GM18870 (cell line): ENCODE data around the gene KRT84.
"Not testable (repeated sequence)": the region's sequence is repeated elsewhere in the genome, so short reads cannot be mapped to it uniquely, and the experiment has no call there.

Source experiments
- ATAC-seq: cut with Tn5 transposase; IDR thresholded peaks from one replicate; pipeline ENCODE4 v1.9.1; 2021; ENCODE audit warnings: moderate library complexity; ENCODE audit not compliant: unreplicated experiment

Gene KRT84

DNA sequence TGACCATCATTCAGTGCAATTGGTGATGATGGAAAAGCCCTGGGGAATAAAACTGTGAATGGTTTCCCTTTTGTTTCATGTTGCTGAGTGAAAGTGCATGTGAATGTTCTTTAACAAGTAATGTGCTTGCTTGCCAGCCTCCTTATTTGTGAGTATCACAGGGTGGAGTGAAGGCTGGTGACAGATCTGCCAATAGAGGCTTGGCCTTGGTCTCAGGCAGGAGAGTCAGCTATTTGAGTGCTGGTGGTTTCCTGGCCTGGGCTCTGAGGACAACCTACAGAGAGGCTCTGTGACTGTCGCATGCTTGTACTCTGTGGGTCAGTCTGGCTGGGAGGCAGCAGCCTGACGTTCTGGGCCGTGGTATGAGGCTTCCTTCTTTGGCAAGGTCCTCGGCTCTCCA is 38.9 kb downstream of the KRT84 start:
- ATAC-seq: no peak

DNA sequence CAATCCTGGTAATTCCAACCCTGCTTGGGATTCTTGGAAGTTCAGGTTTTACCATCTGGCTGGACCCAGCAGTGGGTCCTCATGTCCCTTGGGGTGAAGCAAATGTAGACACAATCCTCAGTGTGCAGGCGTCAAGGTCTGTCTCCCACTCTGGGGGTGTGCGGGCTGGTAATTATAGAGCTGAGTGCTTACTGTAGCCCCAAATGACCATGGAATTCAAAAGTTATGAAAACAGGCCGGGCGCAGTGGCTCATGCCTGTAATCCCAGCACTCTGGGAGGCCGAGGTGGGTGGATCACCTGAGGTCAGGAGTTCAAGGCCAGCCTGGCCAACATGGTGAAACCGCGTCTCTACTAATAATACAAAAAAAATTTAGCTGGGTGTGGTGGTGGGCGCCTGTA is 40.4 kb downstream of the KRT84 start:
- not testable (repeated sequence) for ATAC-seq

DNA sequence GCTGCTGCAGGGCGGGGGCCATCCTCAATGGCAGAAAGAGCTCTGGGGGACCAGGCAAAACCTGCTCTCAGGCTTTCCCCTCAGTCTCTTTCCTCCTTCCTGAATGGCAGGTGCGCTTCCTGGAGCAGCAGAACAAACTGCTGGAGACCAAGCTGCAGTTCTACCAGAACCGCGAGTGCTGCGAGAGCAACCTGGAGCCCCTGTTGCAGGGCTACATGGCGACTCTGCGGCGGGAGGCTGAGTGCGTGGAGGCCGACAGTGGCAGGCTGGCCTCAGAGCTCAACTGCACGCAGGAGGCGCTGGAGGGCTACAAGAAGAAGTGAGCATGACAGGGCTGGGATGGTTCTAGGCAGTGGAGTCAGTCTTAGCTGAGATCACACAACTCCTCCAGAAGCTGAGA is 41.3 kb downstream of the KRT84 start:
- ATAC-seq: no peak

DNA sequence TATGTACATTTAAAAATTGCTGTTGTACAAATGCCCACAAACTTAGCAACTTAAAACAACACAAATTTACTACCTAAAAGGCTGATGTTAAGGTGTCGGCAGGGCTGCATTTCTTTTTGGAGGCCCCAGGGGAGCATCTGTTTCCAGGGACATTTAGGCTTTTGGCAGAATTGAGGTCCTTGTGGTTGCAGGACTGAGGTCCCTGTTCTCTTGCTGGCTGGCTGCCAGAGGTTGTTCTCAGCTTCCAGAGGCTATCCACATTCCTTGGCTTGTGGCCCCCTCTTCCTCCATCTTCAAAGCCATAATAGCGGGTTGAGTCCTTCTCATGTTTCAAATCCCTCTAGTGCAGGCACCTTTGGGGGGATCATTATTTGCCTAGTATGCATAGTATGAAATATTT is 41.9 kb downstream of the KRT84 start:
- no peak for ATAC-seq

DNA sequence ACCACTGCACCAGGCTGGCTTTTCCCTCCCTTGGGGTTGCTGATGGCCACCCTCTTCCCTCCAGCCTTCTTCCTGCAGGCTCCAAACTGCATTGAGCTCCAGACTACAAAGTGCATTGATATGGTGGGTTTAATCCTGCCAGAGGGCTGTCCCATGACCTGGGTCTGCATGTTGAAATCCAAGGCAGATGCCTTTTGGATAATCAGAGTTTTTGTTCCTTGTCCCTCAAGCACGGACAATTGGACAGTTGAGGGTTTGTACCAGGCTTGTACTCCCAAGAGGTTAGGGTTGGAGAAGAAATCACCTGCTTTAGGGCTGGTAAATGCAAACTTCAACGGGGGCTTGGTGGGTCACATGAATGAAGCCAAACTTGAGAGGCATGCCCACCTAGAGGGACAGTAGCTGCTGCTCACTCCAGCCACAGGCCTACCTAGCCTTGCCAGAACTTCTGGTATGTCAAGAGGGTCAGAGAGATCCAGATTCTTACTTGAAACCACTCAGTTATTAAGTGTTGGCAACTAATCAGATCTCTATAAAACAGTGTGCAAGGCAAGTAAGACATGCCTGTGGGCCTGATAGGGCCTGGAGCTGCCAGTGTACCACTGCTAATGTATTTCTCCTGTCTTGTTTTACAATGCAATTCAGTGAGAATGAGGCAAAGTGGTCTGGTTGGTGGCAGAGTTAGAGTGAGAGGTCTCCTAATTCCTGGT is 42.5 kb downstream of the KRT84 start:
- ATAC-seq: no peak

DNA sequence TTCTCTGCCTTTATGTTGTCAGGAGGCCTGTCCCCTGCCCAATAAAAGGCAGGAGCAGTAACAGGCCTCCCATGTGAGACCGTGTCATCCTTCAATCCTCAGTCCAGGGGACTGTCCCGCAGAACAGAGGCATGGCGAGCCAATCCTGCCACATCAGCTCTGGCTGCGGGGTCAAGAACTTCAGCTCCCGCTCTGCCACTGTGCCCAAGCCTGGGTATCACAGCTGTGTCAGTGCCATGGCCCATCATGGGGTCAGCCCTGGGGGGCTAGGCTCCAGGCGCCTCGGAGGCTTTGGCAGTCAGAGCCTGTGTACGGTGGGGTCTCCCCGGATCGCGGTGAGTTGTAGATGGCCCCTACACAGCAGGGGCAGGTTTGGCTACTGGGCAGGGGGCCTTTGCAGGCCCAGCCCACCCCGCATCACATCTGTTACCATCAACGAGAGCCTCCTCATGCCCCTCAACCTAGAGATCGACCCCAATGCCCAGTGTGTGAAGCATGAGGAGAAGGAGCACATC is 44.3 kb downstream of the KRT84 start:
- no peak for ATAC-seq

DNA sequence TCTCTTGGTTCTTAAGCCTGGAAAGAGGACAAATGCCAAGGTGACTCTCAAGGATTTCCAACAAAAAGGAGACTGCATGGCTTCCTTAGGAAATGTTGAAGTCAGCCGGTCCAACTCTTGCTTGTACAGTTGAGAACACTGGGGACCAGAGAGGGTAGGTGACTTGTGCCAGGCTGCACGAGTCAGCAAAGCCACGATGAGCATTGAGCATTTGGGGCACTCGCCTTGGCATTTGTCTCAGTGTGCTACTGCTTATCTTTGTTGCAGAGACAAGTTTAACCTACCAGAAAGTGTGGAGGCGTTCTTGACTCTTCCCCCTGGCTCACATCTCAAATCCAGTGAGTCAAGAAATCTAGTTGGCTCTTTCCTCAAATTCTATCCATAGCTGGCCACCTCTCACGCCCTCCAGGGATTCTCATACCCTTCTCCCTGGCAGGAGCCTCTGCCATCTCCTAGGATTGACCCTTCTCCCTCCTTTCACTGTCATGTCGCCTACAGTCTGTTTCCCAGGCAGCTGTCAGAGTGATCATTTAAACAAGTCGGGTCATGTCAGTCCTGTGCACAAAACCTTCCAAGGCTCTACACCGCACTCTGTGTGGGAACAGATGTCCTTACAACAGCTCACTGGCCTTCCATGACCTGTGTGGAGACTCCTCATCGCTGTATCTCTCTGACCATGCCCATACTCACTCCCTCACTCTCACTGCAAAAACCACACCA is 47.1 kb downstream of the KRT84 start:
- no peak for ATAC-seq

DNA sequence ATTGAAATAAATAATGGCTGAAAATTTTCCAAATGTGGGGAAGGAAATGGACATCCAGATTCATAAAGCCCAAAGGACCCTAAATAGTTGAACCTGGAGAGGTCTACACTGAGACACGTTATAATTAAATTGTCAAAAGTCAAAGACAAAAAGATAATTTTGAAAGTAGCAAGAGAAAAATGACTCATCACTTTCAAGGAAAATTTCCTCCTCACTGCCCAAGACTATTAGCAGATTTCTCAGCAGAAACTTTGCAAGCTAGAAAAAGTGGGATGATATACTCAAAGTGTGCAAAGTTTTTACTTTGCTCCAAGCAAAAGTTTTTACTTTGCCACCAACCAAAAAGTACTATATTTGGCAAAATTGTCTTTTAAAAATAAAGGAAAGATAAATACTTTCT is 48.4 kb downstream of the KRT84 start:
- ATAC-seq: no peak

DNA sequence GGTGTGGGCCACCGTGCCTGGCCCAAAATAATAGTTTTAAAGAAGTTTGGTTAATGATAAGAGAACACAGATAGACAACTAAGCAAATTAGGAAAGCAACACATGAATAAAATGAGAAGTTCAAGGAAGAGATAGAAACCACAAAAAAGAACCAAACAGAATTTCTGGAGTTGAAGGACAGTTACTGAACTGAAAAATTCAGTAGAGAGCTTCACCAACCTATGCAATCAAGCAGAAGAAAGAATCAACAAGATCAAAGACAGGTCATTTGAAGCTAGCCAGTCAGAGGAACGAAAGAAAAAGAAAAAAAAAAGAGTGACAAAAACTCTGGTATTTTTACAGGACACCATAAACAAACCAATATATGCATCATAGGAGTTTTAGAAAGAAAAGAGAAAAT is 48.8 kb downstream of the KRT84 start:
- no peak for ATAC-seq

DNA sequence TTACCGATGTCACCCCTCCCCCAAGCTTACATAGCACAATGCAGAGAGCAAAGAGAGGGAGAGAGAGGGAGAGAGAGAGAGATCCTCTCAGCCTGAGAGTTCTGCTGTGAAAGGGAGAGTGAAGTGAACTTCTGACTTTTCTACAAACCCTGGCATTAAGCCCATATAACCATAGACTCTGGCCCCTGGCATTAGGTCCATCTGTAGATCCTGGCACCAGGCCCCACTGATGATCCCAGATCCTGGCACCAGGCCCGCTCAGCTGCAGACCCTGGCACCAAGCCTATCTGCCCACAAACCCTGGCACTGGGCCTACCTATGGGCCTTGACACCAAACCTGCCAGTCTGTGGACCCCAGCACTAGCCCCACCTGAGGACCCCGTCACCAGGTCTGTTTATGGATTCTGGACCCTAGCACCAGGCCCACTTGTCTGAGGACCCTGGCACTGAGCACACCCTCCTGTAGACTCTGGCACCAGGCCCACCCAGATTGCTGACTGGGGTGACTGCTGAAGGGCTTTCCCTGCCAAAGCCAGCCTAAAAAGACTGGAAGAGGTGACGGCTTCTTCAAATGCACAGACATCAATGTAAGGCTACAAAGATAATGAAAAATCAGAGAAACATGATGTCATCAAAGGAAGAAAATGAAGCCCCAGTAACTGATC is 49.7 kb downstream of the KRT84 start:
- ATAC-seq: no peak

DNA sequence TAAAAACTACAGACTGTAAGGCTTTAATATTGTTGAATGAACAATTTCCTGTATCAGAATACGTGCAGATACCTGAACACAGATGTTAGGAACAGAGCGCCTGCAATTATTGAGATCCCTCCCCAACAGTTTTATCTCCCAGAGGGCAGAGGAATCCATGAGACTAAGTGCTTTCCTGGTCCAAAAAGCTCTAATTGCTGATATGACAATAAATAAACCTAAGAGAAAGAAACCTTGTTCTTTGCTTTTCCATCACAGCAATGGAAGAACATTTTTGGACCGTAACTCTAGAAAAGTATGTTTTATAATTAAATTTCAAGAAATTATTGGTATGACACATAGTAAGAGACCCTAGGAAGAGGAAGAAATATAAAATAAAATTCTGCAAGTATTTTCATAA is 51.3 kb downstream of the KRT84 start:
- ATAC-seq: no peak

DNA sequence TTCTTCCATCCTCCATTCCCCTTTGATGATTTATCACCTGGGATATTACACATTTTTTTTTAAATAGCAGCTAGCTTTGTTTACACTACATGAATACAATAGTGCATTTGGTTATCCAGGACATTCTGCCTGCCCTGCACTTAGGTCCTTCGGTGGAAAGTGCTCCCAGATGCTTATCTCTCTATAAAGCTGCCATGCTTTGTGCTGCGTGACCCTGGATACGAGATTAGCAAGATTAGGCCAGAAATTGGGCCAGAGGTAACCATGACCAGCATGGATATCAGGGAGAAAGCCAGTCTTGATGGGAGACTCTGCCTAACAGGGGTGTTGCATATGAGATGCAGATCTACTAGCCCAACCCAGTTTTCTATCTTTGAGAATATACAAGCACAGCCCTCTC is 52.1 kb downstream of the KRT84 start:
- ATAC-seq: no peak

DNA sequence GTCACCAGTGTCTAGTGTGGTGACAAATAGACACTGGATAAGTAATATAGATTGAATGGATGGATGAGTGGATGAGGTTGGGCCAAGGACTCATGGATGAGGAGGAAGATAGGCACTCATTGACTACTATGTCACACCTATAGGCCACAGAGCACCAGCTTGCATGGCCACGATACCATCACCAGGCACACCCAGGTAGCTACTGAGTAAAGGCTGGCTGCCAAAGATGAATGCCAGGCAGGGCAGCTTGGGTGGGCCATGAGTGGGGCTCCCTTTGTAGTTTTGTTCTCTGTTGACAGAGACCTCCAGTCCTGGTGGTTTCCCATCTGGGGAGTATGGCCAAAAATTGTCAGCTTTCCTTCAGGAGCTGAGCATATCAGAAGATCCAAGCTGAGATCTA is 53.1 kb downstream of the KRT84 start:
- no peak for ATAC-seq

DNA sequence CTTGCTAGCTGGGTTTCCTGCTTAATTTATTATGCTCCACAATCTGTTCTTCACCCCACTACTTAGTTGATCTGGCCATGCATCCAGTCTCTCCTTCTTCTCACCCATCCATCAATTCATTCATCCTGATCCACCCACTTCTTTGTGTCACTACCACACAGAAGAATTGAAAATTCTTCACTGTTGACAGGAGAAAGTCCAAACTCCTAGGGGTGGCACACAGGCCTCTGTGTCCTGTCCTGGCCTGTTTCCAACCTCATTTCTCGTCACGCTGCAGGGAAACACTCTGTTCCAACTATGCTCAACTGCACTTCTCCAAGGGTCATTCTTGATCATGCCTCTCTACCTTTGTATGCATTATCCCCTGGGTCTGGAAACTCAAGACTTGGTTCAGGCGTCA is 53.6 kb downstream of the KRT84 start:
- ATAC-seq: no peak

DNA sequence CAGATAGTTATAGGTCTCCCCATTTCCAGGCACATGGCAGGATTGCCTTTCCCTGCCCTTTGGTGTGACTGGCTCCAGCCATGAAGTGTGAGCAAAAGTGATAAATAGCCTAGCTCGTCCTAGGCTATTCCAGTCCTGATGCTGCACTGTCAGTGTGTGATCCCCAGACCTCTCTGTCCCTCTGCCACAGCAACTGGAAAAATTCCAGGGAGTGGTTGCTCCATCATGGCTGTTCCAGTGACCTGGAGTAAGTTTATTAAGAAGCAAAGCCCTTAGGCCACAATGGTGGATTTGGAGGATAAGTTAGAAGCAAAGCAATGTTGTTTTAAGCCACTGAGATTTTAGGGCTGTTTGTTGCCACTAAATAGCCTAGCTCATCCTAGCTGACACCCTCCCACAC is 54.4 kb downstream of the KRT84 start:
- ATAC-seq: no peak

DNA sequence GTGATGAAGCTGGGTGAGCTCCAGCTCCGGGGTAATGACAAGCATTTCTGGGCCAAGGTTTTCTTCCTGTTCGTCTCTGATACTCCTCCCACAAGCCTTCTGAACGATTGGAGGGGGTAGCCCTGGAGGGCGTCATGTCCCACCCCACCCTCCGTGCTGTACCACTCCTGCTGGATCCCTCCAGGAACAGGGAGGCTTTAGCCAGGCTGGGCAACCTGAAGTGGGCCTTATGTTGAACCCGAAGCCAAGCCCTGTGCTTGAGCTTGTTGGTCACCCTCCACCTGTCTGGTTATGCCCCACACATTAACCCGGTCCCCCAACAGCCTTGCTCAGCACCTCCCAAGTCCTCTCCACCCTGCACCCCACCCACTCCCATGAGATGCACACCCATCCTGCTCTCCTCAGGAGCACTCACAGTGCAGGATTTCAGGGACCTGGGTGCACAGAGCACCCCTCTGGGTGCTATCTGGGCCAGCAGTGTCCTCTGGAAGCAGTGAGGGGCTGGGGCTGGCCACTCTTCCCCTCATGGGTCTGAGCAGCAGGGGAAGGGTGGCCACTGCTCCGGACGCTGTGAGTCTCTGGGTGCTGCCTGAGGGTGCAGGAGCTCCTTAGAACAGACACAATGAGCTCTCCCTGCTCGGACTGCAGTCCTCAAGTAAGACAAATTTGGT is 57.5 kb downstream of the KRT84 start:
- ATAC-seq: no peak
